Renal cortex interstitium (tissue), 11 donors: ENCODE data around the gene TTC24. TPM values are rescaled to one million over a fixed set of nuclear protein-coding genes. Genes with fewer than 3 reads are reported as not detected.
"Not testable (repeated sequence)": the region's sequence is repeated elsewhere in the genome, so short reads cannot be mapped to it uniquely, and the experiment has no call there.

Experiments used
- DNase-seq, 11 donors: peaks; one replicate each; pipeline ENCODE4 v3.0.0-alpha.2; 2013; ENCODE audit warnings: low read depth in 9 of 11, low spot score in 4 of 11; ENCODE audit errors: extremely low read depth in 1 of 11
- polyA plus RNA-seq, 3 donors: library from polyadenylated mRNA; unstranded; fragments of 120-200 nt; gene quantifications; one replicate each; pipeline ENCODE4 v1.2.1, GENCODE V29; 2013; ENCODE audit not compliant: insufficient read length in 3 of 3

Gene TTC24
- polyA plus RNA-seq, 3 donors, result 1.2 to 1.7 (median 1.5) TPM

- DNase-seq, result no peak
Measured at GRCh38 chr1:156582388-156583017, 3.0 kb downstream of the TTC24 start.

GRCh38 chr1:156583821-156584622 lies 4.5 kb downstream of the TTC24 start:
- peak in 9 of 11 donors; percentile 69 to 84 (median 77) for DNase-seq

GRCh38 chr1:156584813-156585212 lies 5.3 kb downstream of the TTC24 start:
- DNase-seq, result no peak

- no peak for DNase-seq
Measured at GRCh38 chr1:156586323-156586722, 6.8 kb downstream of the TTC24 start.

GRCh38 chr1:156586892-156587477 lies 7.5 kb downstream of the TTC24 start:
- DNase-seq, result no peak

- not testable (repeated sequence) for DNase-seq
Measured at GRCh38 chr1:156587927-156588326, 8.4 kb downstream of the TTC24 start.

GRCh38 chr1:156589546-156589945 lies 10.0 kb downstream of the TTC24 start:
- no peak for DNase-seq

GRCh38 chr1:156590326-156591180 lies 11.0 kb downstream of the TTC24 start:
- DNase-seq, result no peak

- DNase-seq, result no peak
Measured at GRCh38 chr1:156591181-156591431, 11.6 kb downstream of the TTC24 start.

GRCh38 chr1:156591432-156592157 lies 12.1 kb downstream of the TTC24 start, which contains the start of gene NAXE:
Gene NAXE, plus strand, starts transcription at chr1:156591776. Its CDS starts 29 bp downstream, at chr1:156591805.
- peak in 3 of 11 donors; percentile 39 to 66 (median 66) for DNase-seq

- DNase-seq, result no peak
Measured at GRCh38 chr1:156592158-156592909, 12.8 kb downstream of the TTC24 start.

- no peak for DNase-seq
Measured at GRCh38 chr1:156592910-156593660, 13.6 kb downstream of the TTC24 start.

GRCh38 chr1:156593661-156593989 lies 14.1 kb downstream of the TTC24 start:
- no peak for DNase-seq

- no peak for DNase-seq
Measured at GRCh38 chr1:156594190-156594589, 14.7 kb downstream of the TTC24 start.

GRCh38 chr1:156595016-156595415 lies 15.5 kb downstream of the TTC24 start:
- no peak for DNase-seq

GRCh38 chr1:156596426-156596825 lies 16.9 kb downstream of the TTC24 start:
- DNase-seq, result no peak

- no peak for DNase-seq
Measured at GRCh38 chr1:156598125-156598524, 18.6 kb downstream of the TTC24 start.
